ENCODE results near the gene RPS16.
A peak's percentile ranks its signal among the peaks of the same experiment; 100 is the strongest.

Gene RPS16

DNA sequence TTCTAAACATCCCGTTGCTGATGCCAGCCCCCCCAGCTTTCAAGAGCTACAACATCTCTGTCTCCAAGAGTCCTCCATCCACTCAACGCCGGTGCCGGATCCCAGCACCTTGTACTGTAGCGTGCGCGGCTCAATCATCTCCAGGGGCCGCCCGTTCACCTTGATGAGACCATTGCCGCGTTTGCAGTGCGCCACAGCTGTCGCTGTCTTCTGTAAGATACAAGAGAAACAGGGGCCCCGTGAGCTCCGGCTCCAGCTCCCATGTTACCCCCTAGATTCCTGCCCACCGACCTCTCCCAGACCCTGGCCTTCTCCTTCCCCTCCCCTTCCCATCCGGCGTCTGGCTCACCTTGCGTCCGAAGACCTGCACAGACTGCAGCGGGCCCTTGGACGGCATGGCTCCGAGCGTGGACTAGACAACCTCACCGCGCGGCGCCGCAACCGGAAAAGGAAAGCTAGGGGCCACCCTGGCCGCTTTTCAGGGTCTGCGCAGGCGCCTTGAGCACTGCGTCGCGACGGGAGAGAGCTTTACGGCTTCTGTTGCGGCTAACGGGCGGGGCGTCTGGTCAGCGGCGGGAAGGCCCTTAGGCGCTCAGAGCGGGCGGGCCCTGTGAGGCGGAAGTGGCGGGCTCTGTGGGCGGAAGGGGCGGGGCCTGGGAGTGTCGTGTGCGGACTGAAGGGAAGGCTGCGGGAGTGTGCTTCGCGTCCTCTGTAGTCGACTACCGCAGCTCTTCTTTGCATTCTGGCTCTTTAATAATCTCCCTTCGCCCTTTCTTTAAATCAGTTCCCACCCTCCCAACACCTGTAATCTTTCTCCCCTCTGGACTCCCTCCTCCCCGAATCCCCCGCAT lies at the start of gene RPS16 (continued):
- TF ChIP-seq, protein P1, sequence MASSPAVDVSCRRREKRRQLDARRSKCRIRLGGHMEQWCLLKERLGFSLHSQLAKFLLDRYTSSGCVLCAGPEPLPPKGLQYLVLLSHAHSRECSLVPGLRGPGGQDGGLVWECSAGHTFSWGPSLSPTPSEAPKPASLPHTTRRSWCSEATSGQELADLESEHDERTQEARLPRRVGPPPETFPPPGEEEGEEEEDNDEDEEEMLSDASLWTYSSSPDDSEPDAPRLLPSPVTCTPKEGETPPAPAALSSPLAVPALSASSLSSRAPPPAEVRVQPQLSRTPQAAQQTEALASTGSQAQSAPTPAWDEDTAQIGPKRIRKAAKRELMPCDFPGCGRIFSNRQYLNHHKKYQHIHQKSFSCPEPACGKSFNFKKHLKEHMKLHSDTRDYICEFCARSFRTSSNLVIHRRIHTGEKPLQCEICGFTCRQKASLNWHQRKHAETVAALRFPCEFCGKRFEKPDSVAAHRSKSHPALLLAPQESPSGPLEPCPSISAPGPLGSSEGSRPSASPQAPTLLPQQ (tag by site-specific recombination; IDR thresholded peaks at IDR 0.05), result peak; percentile 87
- TF ChIP-seq, protein P2, sequence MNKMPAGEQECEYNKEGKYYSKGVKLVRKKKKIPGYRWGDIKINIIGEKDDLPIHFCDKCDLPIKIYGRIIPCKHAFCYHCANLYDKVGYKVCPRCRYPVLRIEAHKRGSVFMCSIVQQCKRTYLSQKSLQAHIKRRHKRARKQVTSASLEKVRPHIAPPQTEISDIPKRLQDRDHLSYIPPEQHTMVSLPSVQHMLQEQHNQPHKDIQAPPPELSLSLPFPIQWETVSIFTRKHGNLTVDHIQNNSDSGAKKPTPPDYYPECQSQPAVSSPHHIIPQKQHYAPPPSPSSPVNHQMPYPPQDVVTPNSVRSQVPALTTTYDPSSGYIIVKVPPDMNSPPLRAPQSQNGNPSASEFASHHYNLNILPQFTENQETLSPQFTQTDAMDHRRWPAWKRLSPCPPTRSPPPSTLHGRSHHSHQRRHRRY (tag by site-specific recombination; IDR thresholded peaks at IDR 0.05), result peak; percentile 71; the same call in 1 of the 2 replicates
- TF ChIP-seq ZNF132 (tag by site-specific recombination; IDR thresholded peaks at IDR 0.05; ENCODE audit: borderline replicate concordance) (no peak), SALL2 (tag by site-specific recombination; IDR thresholded peaks at IDR 0.05; ENCODE audit: borderline replicate concordance) (no peak), ZNF561 (tag by site-specific recombination; IDR thresholded peaks at IDR 0.05; ENCODE audit: borderline replicate concordance) (peak; percentile 42; the same call in 1 of the 2 replicates), ZNF404 (tag by site-specific recombination; IDR thresholded peaks at IDR 0.05) (no peak), WT1 (tag by site-specific recombination; IDR thresholded peaks at IDR 0.05) (no peak), OSR2 (tag by site-specific recombination; IDR thresholded peaks at IDR 0.05) (no peak), SCRT1 (tag by site-specific recombination; IDR thresholded peaks at IDR 0.05; ENCODE audit: borderline replicate concordance) (no peak), KLF8 (tag by site-specific recombination; IDR thresholded peaks at IDR 0.05) (peak; percentile 100), MZF1 (tag by site-specific recombination; IDR thresholded peaks at IDR 0.05; ENCODE audit: borderline replicate concordance) (no peak), ZNF221 (tag by site-specific recombination; IDR thresholded peaks at IDR 0.05; ENCODE audit: borderline replicate concordance) (no peak), ZNF843 (tag by site-specific recombination; IDR thresholded peaks at IDR 0.05) (peak; percentile 73), KLF9 (tag by site-specific recombination; IDR thresholded peaks at IDR 0.05; ENCODE audit: low read depth) (peak; percentile 97), ZNF585B (tag by site-specific recombination; IDR thresholded peaks at IDR 0.05) (no peak), SP2 (tag by site-specific recombination; IDR thresholded peaks at IDR 0.05) (peak; percentile 99), SCRT2 (tag by site-specific recombination; IDR thresholded peaks at IDR 0.05) (peak; percentile 90), ZNF596 (tag by site-specific recombination; IDR thresholded peaks at IDR 0.05) (no peak), ZNF785 (tag by site-specific recombination; IDR thresholded peaks at IDR 0.05) (0 out of 2 replicates have a peak, but pooled peaks have one; percentile 35), ZNF558 (tag by site-specific recombination; IDR thresholded peaks at IDR 0.05) (no peak), ZNF571 (tag by site-specific recombination; IDR thresholded peaks at IDR 0.05) (no peak)
- TF ChIP-seq, protein P3, sequence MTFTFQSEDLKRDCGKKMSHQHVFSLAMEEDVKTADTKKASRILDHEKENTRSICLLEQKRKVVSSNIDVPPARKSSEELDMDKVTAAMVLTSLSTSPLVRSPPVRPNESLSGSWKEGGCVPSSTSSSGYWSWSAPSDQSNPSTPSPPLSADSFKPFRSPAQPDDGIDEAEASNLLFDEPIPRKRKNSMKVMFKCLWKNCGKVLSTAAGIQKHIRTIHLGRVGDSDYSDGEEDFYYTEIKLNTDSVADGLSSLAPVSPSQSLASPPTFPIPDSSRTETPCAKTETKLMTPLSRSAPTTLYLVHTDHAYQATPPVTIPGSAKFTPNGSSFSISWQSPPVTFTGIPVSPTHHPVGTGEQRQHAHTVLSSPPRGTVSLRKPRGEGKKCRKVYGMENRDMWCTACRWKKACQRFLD (tag by site-specific recombination; IDR thresholded peaks at IDR 0.05), result peak; percentile 73; the same call in 1 of the 2 replicates
- TF ChIP-seq, protein P4, sequence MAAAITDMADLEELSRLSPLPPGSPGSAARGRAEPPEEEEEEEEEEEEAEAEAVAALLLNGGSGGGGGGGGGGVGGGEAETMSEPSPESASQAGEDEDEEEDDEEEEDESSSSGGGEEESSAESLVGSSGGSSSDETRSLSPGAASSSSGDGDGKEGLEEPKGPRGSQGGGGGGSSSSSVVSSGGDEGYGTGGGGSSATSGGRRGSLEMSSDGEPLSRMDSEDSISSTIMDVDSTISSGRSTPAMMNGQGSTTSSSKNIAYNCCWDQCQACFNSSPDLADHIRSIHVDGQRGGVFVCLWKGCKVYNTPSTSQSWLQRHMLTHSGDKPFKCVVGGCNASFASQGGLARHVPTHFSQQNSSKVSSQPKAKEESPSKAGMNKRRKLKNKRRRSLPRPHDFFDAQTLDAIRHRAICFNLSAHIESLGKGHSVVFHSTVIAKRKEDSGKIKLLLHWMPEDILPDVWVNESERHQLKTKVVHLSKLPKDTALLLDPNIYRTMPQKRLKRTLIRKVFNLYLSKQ (tag by site-specific recombination; IDR thresholded peaks at IDR 0.05; ENCODE audit: borderline replicate concordance), result no peak
- TF ChIP-seq, protein P5, sequence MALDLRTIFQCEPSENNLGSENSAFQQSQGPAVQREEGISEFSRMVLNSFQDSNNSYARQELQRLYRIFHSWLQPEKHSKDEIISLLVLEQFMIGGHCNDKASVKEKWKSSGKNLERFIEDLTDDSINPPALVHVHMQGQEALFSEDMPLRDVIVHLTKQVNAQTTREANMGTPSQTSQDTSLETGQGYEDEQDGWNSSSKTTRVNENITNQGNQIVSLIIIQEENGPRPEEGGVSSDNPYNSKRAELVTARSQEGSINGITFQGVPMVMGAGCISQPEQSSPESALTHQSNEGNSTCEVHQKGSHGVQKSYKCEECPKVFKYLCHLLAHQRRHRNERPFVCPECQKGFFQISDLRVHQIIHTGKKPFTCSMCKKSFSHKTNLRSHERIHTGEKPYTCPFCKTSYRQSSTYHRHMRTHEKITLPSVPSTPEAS (tag by site-specific recombination; IDR thresholded peaks at IDR 0.05), result no peak
- TF ChIP-seq, protein P6, sequence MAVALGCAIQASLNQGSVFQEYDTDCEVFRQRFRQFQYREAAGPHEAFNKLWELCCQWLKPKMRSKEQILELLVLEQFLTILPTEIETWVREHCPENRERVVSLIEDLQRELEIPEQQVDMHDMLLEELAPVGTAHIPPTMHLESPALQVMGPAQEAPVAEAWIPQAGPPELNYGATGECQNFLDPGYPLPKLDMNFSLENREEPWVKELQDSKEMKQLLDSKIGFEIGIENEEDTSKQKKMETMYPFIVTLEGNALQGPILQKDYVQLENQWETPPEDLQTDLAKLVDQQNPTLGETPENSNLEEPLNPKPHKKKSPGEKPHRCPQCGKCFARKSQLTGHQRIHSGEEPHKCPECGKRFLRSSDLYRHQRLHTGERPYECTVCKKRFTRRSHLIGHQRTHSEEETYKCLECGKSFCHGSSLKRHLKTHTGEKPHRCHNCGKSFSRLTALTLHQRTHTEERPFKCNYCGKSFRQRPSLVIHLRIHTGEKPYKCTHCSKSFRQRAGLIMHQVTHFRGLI (tag by site-specific recombination; IDR thresholded peaks at IDR 0.05), result no peak
- TF ChIP-seq, protein P7, sequence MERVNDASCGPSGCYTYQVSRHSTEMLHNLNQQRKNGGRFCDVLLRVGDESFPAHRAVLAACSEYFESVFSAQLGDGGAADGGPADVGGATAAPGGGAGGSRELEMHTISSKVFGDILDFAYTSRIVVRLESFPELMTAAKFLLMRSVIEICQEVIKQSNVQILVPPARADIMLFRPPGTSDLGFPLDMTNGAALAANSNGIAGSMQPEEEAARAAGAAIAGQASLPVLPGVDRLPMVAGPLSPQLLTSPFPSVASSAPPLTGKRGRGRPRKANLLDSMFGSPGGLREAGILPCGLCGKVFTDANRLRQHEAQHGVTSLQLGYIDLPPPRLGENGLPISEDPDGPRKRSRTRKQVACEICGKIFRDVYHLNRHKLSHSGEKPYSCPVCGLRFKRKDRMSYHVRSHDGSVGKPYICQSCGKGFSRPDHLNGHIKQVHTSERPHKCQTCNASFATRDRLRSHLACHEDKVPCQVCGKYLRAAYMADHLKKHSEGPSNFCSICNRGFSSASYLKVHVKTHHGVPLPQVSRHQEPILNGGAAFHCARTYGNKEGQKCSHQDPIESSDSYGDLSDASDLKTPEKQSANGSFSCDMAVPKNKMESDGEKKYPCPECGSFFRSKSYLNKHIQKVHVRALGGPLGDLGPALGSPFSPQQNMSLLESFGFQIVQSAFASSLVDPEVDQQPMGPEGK (tag by site-specific recombination; IDR thresholded peaks at IDR 0.05), result peak; percentile 47; the same call in 1 of the 2 replicates
